ENCODE data around the gene MBP. TPM values are rescaled to one million over a fixed set of nuclear protein-coding genes. Genes with fewer than 3 reads are reported as not detected.

Gene MBP
- polyA plus RNA-seq, 1 donor from 2014 or later, result 3.3 TPM

- Histone ChIP-seq H3K4me3 (ENCODE audit: low read length) (no peak overlapping the region), H3K79me2 (replicated peaks; ENCODE audit: insufficient read depth, low read length) (no peaks in the 10 kb centered on the region), H2AFZ (ENCODE audit: low read depth, low read length) (no peak overlapping the region), H3K36me3 (ENCODE audit: insufficient read depth, low read length) (no peaks in the 10 kb centered on the region), H3K9ac (ENCODE audit: low read length) (no peak overlapping the region), H4K20me1 (ENCODE audit: insufficient read depth) (no peaks in the 10 kb centered on the region), H3K9me2 (ENCODE audit: insufficient read depth, low read length) (no peaks in the 10 kb centered on the region), H3K27ac (ENCODE audit: low read length) (no peak overlapping the region), H3K27me3 (ENCODE audit: insufficient read depth, low read depth, low read length) (no peaks in the 10 kb centered on the region), H3K4me2 (ENCODE audit: low read length) (no peak overlapping the region), H3F3A (ENCODE audit: insufficient read depth, low read length, poor library complexity, severe bottlenecking) (no peaks in the 10 kb centered on the region), H3K9me3 (ENCODE audit: low read length) (no peaks in the 10 kb centered on the region)
- no peak for TF ChIP-seq EZH2 (IDR thresholded peaks at IDR 0.05; ENCODE audit: borderline replicate concordance, insufficient read depth, low read length, poor library complexity, severe bottlenecking)
- no peak for TF ChIP-seq MXI1 (conservative IDR thresholded peaks at IDR 0.05; ENCODE audit: poor library complexity, severe bottlenecking)
- no peak for TF ChIP-seq EP300 (conservative IDR thresholded peaks at IDR 0.05; ENCODE audit: poor library complexity, severe bottlenecking)
- no peak for TF ChIP-seq REST (IDR thresholded peaks at IDR 0.05; ENCODE audit: borderline replicate concordance)
- TF ChIP-seq TAF1 (IDR thresholded peaks at IDR 0.05; ENCODE audit: low read depth), result no peak
- no peak for TF ChIP-seq POLR2AphosphoS5 (IDR thresholded peaks at IDR 0.05)
- TF ChIP-seq CTCF (IDR thresholded peaks at IDR 0.05; ENCODE audit: poor library complexity, severe bottlenecking), result no peak
- TF ChIP-seq SMC3 (conservative IDR thresholded peaks at IDR 0.05; ENCODE audit: poor library complexity), result no peak
- TF ChIP-seq RAD21 (conservative IDR thresholded peaks at IDR 0.05), result no peak
Measured at GRCh38 chr18:77153404-77153803, 20.8 kb upstream of the MBP start.

GRCh38 chr18:77151772-77152520, 19.4 kb upstream of the MBP start:
- Histone ChIP-seq H3K36me3 (ENCODE audit: insufficient read depth, low read length) (no peaks in the 10 kb centered on the region), H4K20me1 (ENCODE audit: insufficient read depth) (no peaks in the 10 kb centered on the region), H3K4me2 (ENCODE audit: low read length) (no peak overlapping the region), H2AFZ (ENCODE audit: low read depth, low read length) (no peak overlapping the region), H3K4me3 (ENCODE audit: low read length) (no peak overlapping the region), H3K27ac (ENCODE audit: low read length) (no peak overlapping the region), H3K9me2 (ENCODE audit: insufficient read depth, low read length) (no peaks in the 10 kb centered on the region), H3K9me3 (ENCODE audit: low read length) (no peaks in the 10 kb centered on the region), H3K79me2 (replicated peaks; ENCODE audit: insufficient read depth, low read length) (no peaks in the 10 kb centered on the region), H3F3A (ENCODE audit: insufficient read depth, low read length, poor library complexity, severe bottlenecking) (no peaks in the 10 kb centered on the region), H3K9ac (ENCODE audit: low read length) (no peak overlapping the region), H3K27me3 (ENCODE audit: insufficient read depth, low read depth, low read length) (no peaks in the 10 kb centered on the region)
- no peak for TF ChIP-seq TAF1 (IDR thresholded peaks at IDR 0.05; ENCODE audit: low read depth)

Data from neural cell (in vitro differentiated cells).